Measurements from ENCODE around the gene OBSCN.

The OBSCN gene

DNA sequence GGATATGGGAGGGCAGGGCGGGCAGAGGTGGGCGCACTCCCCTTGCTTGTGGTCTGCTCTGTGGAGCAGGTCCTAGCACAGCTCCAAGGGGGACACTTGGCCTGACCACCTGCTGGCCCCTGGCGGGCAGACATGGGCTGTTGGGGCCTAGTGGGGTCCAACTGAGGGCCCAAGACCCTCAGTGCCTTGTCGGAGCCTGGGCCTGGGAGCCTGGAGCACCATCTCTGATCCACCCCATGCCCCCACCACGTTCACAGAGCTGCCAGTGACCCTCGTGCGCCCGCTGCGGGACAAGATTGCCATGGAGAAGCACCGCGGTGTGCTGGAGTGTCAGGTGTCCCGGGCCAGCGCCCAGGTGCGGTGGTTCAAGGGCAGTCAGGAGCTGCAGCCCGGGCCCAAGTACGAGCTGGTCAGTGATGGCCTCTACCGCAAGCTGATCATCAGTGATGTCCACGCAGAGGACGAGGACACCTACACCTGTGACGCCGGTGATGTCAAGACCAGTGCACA lies 70.6 kb downstream of the OBSCN start:
- DNase-seq = no peak

DNA sequence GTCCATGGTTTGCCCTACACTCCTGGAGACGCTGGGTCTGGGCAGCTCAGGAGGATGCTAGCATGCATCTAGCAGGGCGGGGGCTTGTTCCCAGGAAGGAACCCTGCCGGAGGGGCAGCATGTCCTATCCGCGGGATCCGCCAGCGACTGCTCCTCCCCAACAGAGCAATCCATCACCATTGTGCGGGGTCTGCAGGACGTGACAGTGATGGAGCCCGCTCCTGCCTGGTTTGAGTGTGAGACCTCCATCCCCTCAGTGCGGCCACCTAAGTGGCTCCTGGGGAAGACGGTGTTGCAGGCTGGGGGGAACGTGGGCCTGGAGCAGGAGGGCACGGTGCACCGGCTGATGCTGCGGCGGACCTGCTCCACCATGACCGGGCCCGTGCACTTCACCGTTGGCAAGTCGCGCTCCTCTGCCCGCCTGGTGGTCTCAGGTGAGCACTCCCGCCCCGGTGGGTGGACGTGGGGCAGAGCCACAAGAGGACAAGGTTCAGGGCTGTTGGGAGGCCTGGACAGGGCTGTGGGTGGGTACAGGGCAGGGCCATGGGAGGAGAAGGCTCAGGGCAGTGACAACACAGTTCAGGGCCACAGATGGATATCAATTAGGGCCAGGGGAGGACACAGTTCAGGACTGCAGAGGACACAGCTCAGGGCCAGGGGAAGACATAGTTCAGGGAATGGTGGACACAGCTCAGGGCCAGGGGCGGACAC lies 71.3 kb downstream of the OBSCN start:
- DNase-seq = no peak

- DNase-seq = no peak
Observed at GRCh38 chr1:228279722-228280105, 71.9 kb downstream of the OBSCN start.

GRCh38 chr1:228280106-228280901 lies 72.5 kb downstream of the OBSCN start:
- no peak for DNase-seq

DNA sequence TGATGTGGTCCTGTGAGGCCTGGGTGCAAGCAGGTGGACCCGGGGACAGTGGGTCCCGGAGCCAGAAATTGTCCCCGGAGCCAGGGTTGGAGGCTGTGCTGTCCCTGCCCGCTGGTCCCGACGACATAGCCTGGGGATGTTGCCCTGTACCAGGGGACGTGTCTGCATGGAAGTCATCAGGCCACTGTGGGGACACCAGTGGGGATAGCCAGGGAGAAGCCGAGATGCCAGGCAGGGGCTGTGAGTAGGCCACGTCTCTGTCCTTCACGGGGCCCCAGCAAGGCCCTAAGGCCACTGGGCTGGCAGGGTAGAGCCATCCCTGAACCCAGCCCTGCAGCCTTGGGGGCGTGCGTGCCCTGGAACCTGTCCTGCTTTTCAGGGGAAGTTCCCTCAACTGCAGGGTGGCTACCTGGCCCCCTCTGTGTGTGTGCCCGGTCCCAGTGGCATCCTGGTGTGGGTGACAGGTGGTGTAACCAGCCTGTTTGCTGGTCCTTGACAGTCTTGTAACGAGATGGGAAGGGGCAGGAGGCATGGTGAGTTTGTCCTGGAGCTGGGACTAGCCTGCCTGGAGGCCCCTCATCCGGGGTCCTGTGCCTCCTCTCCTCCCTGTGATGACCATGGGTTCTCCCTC lies 73.2 kb downstream of the OBSCN start:
- no peak for DNase-seq

DNA sequence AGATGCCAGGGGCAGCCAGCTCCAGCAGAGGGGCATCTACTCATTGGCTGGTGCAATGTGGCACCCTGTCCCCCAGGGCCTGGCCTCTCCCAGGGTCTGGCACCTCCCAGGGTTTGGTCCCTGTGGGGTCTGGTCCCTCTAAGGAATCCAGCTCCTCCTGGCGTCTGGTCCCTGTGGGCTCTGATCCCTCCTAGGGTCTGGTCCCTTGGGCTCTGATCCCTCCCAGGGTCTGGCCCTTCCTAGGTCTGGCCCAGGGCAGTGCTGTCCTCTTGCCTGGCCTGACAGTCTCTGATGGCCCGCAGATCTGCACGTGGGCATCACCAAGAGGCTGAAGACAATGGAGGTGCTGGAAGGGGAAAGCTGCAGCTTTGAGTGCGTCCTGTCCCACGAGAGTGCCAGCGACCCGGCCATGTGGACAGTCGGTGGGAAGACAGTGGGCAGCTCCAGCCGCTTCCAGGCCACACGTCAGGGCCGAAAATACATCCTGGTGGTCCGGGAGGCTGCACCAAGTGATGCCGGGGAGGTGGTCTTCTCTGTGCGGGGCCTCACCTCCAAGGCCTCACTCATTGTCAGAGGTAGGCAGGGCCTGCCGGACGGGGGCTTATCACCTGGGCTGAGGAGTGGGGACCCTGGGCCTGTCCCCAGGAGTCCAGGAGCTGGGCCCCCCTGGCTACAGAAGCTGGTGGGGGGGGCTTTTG lies 73.9 kb downstream of the OBSCN start:
- no peak for DNase-seq

GRCh38 chr1:228282329-228283042 lies 74.6 kb downstream of the OBSCN start:
- DNase-seq = no peak

GRCh38 chr1:228283043-228283371 lies 75.2 kb downstream of the OBSCN start:
- DNase-seq = no peak

DNA sequence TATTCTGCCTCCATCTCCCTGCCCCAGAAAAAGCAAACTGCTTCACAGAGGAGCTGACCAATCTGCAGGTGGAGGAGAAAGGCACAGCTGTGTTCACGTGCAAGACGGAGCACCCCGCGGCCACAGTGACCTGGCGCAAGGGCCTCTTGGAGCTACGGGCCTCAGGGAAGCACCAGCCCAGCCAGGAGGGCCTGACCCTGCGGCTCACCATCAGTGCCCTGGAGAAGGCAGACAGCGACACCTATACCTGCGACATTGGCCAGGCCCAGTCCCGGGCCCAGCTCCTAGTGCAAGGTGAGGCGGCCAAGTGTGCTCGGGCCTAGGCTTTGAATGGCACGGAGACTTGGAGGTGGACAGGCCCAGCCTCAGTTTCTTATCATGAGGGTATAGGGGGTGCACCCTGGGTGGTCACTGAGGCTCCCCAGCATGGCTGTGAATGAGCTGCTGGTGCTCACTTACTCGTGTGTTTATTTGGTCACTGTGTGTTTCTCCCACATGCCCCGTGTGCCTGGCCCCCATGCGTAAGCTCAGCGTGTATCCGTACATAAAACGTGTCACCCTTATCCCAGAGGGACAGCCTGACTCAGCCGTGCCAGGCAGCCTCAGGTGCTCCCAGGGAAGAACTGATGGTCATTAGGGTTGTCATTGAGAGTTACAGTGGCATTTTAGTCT lies 75.8 kb downstream of the OBSCN start:
- no peak for DNase-seq

DNA sequence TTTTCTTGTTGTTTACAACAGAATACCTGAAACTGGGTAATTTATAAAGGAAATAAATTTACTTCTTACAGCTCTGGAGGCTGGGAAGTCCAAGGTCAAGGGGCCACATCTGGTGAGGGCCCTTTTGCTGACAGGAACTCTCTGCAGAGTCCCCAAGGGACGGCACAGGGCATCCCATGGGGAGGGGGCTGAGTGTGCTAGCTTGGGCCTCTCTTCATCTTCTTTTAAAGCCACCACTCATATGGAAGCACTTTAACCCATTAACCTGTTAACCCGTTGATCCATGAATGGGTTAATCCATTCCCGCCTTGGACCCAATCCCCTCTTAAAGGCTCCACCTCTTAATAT lies 76.3 kb downstream of the OBSCN start:
- no peak for DNase-seq

GRCh38 chr1:228284521-228284920 lies 76.7 kb downstream of the OBSCN start:
- no peak for DNase-seq

DNA sequence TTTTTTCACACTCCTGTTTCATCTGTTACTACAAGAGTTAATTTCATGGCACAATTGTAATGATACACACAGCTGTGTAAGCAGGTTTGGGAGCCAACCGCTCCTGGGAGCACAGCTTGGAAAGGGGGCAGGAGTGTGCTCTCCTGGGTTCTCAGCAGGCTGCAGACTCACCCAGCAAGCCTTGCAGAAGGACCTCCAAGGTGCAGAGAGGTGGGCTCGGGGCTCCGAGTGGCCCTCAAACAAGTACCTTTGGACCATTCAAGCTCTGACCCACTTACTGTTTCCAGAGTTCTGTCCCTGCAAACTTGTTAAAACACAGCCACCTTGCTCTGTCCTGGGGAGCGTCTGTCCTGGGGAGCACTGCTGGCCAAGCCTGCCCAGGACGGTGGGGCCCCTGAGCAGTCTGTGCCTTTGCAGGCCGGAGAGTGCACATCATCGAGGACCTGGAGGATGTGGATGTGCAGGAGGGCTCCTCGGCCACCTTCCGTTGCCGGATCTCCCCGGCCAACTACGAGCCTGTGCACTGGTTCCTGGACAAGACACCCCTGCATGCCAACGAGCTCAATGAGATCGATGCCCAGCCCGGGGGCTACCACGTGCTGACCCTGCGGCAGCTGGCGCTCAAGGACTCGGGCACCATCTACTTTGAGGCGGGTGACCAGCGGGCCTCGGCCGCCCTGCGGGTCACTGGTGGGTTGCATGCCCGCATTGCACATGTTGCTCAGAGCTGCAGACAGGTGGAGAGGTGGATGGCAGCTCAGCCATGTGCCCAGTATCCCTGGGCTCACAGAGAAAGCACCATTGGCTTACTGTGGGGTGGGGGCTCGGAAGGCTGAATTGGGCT lies 78.0 kb downstream of the OBSCN start:
- no peak for DNase-seq

DNA sequence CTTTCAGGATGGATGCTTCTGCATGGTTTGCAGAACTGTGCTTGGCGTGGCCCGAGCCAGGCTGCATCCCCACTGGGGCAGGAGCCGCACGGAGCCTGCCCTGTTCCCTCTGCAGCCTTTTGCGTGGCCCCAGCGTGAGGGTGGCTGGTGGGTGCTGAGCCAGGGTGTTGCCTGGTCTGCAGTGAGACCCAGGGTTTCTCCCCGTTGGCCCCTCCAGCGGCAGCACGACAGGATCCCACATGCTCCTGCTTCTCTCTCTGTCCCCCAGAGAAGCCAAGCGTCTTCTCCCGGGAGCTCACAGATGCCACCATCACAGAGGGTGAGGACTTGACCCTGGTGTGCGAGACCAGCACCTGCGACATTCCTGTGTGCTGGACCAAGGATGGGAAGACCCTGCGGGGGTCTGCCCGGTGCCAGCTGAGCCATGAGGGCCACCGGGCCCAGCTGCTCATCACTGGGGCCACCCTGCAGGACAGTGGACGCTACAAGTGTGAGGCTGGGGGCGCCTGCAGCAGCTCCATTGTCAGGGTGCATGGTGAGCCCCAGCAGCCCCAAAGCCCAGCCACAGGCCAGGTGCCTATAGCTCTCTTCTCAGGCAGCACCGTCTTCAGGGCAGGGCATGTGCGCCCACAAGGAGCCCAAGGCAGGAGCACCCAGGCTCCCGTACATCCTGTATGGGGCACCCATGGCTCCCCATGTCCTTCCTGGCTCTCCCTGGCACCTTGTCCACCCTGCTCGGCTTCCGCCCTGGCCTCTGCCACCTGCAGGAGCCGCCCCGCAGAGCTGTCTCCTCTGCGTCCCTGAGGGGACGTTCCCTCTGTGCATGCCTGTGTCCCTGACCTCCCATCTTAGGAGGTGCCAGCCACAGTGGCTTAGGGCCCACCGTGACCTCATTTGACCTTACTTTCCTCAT lies 78.9 kb downstream of the OBSCN start:
- DNase-seq = no peak

DNA sequence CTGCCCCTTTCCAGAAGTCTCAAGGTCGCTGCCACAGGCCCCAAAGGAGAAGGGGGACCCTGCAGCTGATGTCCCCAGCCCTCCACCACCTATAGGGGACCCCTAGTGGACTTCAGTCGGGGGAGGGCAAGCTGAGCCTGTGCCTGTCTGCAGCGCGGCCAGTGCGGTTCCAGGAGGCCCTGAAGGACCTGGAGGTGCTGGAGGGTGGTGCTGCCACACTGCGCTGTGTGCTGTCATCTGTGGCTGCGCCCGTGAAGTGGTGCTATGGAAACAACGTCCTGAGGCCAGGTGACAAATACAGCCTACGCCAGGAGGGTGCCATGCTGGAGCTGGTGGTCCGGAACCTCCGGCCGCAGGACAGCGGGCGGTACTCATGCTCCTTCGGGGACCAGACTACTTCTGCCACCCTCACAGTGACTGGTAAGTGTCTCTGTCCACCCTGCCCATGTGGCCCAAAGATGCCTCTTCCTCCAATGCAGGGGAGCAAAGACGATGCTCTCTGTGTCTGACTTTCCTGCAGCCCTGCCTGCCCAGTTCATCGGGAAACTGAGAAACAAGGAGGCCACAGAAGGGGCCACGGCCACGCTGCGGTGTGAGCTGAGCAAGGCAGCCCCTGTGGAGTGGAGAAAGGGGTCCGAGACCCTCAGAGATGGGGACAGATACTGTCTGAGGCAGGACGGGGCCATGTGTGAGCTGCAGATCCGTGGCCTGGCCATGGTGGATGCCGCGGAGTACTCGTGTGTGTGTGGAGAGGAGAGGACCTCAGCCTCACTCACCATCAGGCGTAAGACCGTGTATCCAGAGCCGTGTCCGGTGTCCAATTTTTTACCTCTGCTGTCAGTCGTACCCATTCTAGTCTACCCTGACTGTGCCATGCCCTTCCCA lies 79.9 kb downstream of the OBSCN start:
- no peak for DNase-seq

DNA sequence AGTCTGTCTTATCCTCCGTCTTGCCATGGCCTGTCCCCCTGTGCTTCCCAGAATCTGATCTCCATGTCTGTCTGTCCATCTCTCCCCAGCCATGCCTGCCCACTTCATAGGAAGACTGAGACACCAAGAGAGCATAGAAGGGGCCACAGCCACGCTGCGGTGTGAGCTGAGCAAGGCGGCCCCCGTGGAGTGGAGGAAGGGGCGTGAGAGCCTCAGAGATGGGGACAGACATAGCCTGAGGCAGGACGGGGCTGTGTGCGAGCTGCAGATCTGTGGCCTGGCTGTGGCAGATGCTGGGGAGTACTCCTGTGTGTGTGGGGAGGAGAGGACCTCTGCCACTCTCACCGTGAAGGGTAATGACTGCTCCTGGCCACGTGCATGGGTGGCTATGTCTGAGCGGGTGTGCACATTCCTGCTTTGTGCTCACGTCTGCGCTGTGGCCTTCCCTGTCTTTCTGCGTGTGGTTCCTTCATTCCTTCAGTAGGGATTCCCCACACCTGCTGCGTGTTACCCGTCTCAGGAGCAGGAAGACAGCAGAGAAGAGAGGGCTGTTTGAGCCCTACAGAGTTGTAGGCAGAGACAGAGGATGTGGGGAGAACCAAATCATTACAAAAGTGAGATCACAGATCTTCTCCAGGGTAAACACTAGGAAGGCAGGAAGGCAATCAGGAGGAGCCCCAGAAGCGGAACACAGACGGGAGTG lies 80.8 kb downstream of the OBSCN start:
- DNase-seq = no peak

DNA sequence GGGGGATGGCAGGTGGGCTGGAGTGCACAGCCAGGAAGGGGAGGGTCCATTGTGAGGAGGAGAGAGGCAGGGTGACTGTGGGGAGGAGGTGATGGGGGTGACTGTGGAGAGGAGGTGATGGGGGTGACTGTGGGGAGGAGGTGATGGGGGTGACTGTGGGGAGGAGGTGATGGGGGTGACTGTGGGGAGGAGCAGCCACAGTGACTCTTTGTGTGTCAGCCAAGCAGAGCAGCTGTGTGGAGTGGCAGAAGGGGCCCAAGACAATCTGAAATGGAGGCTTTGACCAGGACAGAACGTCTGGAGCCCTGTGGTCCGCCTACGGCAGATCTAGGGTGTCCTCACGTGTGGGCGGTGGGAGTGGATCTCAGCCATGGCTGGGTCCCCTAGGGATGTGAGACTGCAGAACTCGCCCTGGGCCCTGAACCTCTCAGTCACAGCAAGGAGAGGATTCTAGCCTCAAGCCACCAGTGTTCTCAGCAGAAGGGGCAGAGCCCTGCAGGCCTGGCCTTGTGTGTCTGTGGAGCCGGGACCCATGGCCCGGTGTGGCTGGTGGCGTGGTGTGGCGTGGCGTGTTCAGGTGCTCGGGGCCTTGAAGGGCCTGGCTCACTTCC lies 81.5 kb downstream of the OBSCN start:
- DNase-seq = no peak

DNA sequence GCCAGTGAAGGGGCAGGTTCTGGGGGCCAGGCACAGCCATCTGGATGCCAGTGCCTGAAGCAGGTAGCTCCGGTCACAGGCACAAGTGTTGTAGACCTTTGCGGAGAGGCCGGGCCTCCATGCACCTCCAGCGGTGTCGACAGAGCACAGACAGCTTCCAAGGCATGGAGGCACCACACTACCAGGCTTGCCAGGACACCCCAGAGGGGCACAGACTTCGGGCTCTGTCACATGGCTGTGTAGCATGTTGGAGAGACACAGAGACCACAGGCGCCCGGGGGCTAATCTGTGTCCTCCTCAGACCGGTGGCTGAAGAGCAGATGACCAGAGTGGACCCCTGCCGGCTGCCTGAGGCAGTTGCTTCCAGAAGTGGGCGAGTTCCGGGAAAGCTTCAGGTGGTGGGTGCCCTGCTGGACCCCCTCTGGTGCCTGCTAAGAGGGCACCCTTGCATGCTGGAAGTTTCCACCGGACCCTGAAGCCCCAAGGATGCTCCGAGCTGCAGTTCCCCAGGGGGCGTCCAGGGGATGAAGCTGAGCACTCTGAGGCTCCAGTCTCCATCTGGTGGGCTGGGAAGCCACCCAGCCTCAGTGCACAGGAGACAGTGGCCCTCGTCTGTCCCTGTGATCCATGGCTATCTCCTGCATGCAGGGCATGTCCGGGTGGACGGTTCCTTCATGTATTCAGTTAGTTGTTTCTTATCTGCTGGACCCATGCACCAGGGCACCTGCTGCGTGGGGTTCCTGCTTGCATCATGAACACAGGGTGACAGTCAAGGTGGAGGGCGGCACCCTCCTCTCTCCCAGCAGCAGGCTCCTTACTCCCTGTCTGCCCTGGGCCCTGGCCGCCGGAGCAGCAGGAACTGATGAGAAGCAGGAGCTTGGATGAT lies 82.4 kb downstream of the OBSCN start:
- DNase-seq = no peak

All from stimulated activated CD4-positive, alpha-beta T cell treated with anti-CD3 and anti-CD28 coated beads, Interleukin-1b, Interleukin-23, amount 100 ng/mL, for 48 hours (primary cell).